Gastroesophageal sphincter (tissue), 4 donors: ENCODE results near the gene IL22RA1. TPM values are rescaled to one million over a fixed set of nuclear protein-coding genes. Genes with fewer than 3 reads are reported as not detected.
A peak's percentile ranks its signal among the peaks of the same experiment; 100 is the strongest.

Experiments used
- ATAC-seq: fragments of 150-250 bp; one replicate; pipeline ENCODE4 v1.9.1; 2016; ENCODE audit warnings: mild to moderate bottlenecking, moderate library complexity
- H3K27ac ChIP-seq, 4 donors: fragments of 200-600 bp; sonication (generic) in 3 of 4; 1 replicate in 3 of 4; 2 replicates in 1 of 4; pipeline ENCODE4 v1.5.1; 2016 to 2019
- H3K27me3 ChIP-seq: fragments of 200-600 bp; sonication (generic); one replicate; pipeline ENCODE4 v1.5.1; 2019
- H3K36me3 ChIP-seq, 2 donors: fragments of 200-600 bp; sonication (generic); one replicate each; pipeline ENCODE4 v1.5.1; 2019; ENCODE audit warnings: control low read depth in 1 of 2
- H3K4me1 ChIP-seq, 3 donors: fragments of 200-600 bp; sonication (generic); 1 replicate in 2 of 3; 2 replicates in 1 of 3; pipeline ENCODE4 v1.5.1; 2016 to 2019; ENCODE audit warnings: control low read depth in 2 of 3
- H3K4me3 ChIP-seq, 2 donors: fragments of 200-600 bp; sonication (generic); one replicate each; pipeline ENCODE4 v1.5.1; 2019; ENCODE audit warnings: mild to moderate bottlenecking in 1 of 2, moderate library complexity in 1 of 2
- H3K9me3 ChIP-seq, 3 donors: fragments of 200-600 bp; sonication (generic); one replicate each; pipeline ENCODE4 v1.5.1; 2017 to 2019; ENCODE audit warnings: control low read depth in 2 of 3
- EP300 ChIP-seq: sonication (generic); formaldehyde crosslinking; IDR thresholded peaks from one replicate; pipeline ENCODE4 v1.6.1; 2017; ENCODE audit warnings: antibody characterized with exemption, mild to moderate bottlenecking
- POLR2A ChIP-seq, 2 donors: fragments of 450-650 bp; IDR thresholded peaks; one replicate each; pipeline ENCODE4 v1.6.1; 2017; ENCODE audit warnings: antibody characterized with exemption in 2 of 2, mild to moderate bottlenecking in 2 of 2, moderate library complexity in 1 of 2
- POLR2AphosphoS5 ChIP-seq: sonication (generic); formaldehyde crosslinking; IDR thresholded peaks from one replicate; pipeline ENCODE4 v1.6.1; 2017; ENCODE audit warnings: antibody characterized with exemption
- WGBS, 2 donors: methylation state at CpG; one replicate each; pipeline ENCODE4 v1.1.5; 2018; ENCODE audit warnings: low coverage in 1 of 2; 5-methylcytosine and 5-hydroxymethylcytosine counted together
- total RNA-seq, 4 donors: library from RNA; depleted of rRNA; stranded (reverse); fragments of >200 nt; gene quantifications; one replicate each; pipeline ENCODE4 v1.1.0, GENCODE V29; 2016
- TF ChIP-seq, protein P1 (sequence below), 4 experiments: fragments of 200-600 bp in 2 of 4; fragments of 450-650 bp in 2 of 4; sonication (generic) in 1 of 4; IDR thresholded peaks; one replicate each; pipeline ENCODE4 v1.5.1; 2017 to 2019; ENCODE audit warnings: antibody characterized with exemption in 4 of 4, mild to moderate bottlenecking in 2 of 4, moderate library complexity in 2 of 4

Gene IL22RA1, protein sequence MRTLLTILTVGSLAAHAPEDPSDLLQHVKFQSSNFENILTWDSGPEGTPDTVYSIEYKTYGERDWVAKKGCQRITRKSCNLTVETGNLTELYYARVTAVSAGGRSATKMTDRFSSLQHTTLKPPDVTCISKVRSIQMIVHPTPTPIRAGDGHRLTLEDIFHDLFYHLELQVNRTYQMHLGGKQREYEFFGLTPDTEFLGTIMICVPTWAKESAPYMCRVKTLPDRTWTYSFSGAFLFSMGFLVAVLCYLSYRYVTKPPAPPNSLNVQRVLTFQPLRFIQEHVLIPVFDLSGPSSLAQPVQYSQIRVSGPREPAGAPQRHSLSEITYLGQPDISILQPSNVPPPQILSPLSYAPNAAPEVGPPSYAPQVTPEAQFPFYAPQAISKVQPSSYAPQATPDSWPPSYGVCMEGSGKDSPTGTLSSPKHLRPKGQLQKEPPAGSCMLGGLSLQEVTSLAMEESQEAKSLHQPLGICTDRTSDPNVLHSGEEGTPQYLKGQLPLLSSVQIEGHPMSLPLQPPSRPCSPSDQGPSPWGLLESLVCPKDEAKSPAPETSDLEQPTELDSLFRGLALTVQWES
- under 1 TPM in 2 of 4 donors, not detected in 2; 0.57 to 0.58 TPM for total RNA-seq

DNA sequence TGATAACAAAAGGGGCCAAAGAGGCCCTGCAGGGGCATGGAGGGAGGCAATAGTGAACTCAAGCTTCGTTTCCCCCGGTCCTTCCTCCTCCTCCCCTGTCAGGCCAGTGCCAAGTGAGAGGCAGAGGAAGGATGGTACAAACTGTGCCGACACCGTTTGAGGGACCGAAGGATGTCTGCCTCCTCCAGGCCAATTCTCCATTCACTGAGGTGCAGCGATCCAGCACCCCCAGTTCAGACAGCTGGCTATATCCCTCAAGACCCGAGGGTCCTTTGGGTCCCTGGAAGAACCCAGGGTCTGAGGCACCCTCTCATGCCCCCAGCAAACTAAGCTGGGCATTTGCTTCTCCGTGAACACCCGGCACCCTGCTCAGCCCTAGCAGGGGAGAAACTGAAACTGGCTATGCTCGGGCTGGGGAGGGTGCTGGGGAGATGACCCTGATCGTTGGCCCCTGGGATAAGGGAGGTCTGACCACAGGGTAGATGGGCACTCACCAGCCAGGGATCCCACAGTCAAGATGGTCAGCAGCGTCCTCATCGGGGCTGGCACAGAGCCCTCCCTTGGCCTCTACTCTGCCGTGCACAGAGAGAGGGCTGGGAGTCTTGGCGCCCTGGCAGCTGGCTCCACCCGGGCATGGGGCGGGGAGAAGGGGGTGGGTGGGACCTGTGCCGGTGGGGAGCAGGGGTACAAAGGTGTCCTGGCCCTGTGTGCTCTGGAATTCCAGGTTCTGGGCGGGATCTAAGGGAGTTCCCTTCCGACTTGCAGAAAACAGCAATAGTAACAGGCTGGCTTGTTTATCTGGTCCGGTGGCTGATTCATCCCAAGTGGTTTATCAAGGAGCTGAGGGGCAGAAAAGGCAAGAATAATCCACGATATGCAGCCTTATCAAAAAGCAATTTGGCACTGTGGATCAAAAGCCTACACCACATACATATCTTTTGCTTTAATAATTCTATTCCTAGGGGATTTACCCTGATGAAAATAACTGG is at the start of gene IL22RA1:
TSS of gene IL22RA1 (minus strand) at position 595 of the 989 bp plus-strand sequence. CDS start at position 537, 58 bp downstream.
- H3K36me3 ChIP-seq, result no peaks in the 10 kb centered on the region
- peak within 1 kb of the TSS in 1 of 2 donors; percentile 44 for H3K4me3 ChIP-seq
- peaks cover 26% of the 10 kb centered on the region for H3K27me3 ChIP-seq
- no peaks in the 10 kb centered on the region for H3K9me3 ChIP-seq
- peak within 1 kb of the TSS in 1 of 4 donors; percentile 43 for H3K27ac ChIP-seq
- WGBS, 2 donors, result 19 to 60% methylated on average over 3 to 4 of the region's 22 CpGs
- peaks cover 0 to 8% (median 0%) of the 10 kb centered on the region in 3 donors for H3K4me1 ChIP-seq
- TF ChIP-seq POLR2AphosphoS5 (no peak), EP300 (no peak), POLR2A (IDR thresholded peaks at IDR 0.05) (no peak)
- TF ChIP-seq, protein P1, sequence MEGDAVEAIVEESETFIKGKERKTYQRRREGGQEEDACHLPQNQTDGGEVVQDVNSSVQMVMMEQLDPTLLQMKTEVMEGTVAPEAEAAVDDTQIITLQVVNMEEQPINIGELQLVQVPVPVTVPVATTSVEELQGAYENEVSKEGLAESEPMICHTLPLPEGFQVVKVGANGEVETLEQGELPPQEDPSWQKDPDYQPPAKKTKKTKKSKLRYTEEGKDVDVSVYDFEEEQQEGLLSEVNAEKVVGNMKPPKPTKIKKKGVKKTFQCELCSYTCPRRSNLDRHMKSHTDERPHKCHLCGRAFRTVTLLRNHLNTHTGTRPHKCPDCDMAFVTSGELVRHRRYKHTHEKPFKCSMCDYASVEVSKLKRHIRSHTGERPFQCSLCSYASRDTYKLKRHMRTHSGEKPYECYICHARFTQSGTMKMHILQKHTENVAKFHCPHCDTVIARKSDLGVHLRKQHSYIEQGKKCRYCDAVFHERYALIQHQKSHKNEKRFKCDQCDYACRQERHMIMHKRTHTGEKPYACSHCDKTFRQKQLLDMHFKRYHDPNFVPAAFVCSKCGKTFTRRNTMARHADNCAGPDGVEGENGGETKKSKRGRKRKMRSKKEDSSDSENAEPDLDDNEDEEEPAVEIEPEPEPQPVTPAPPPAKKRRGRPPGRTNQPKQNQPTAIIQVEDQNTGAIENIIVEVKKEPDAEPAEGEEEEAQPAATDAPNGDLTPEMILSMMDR (IDR thresholded peaks at IDR 0.05), result no peak
- no peak for ATAC-seq

DNA sequence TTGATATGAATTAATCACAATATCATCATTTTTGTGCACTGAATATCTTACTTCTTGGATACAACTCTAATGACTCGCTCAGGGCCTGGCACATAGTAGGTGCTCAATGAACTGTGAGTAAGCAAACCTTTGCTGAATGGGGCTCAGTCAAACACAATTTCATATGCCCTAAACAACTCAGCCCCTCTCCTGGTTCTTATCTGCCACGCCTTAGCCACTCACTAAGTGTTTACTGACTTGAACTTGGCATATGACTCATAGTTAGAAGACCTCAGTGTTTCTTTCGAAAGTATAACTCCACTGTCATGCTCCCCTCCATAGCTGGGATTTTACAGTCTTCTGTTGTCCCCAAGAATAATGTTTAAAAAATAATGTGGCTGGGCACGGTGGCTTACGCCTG is 48.9 kb upstream of the IL22RA1 start:
- no peaks in the 10 kb centered on the region for H3K9me3 ChIP-seq
- H3K27me3 ChIP-seq, result peaks cover 59% of the 10 kb centered on the region
- no peak overlapping the region for H3K27ac ChIP-seq
- no peaks in the 10 kb centered on the region for H3K36me3 ChIP-seq
- H3K4me3 ChIP-seq, result no peak overlapping the region
- WGBS, 2 donors, result 74 to 91% methylated on average over 3 to 5 of the region's 5 CpGs
- TF ChIP-seq, protein P1 (IDR thresholded peaks at IDR 0.05), result no peak
- no peak for TF ChIP-seq EP300
- no peak for TF ChIP-seq POLR2AphosphoS5
- TF ChIP-seq POLR2A (IDR thresholded peaks at IDR 0.05), result no peak
- H3K4me1 ChIP-seq, result peaks cover 0 to 12% (median 5%) of the 10 kb centered on the region in 3 donors
- ATAC-seq, result no peak

DNA sequence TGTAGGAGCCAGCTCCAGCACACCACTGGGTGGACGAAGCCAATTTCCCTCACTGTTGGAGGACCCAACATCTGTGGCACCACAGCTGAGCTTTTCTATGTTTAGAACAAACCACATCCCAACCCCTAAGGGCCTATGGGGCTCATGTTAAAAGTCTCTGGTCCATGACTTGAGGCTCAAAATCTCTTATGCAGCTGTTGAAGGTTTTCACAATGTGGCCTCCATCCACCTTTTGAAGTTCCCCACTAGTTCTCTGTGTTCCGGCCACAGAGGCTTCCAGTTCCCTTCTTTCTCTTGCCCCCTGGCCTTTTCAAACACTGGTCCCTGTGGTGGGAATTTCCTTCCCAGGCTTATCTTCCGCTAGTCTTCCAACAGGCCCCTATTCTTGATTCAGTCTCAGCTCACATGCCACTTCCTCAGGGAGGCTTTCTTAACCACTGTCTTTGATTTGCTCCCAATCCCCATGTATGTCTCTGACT is 48.1 kb upstream of the IL22RA1 start:
- 83 to 87% methylated on average over 2 to 3 of the region's 3 CpGs for WGBS, 2 donors
- H3K4me1 ChIP-seq, result peaks cover 0 to 16% (median 5%) of the 10 kb centered on the region in 3 donors
- H3K27me3 ChIP-seq, result peaks cover 59% of the 10 kb centered on the region
- no peak overlapping the region for H3K27ac ChIP-seq
- ATAC-seq, result no peak
- no peak overlapping the region for H3K4me3 ChIP-seq
- TF ChIP-seq POLR2A (IDR thresholded peaks at IDR 0.05) (no peak), POLR2AphosphoS5 (no peak), EP300 (no peak)
- TF ChIP-seq, protein P1 (IDR thresholded peaks at IDR 0.05), result no peak
- H3K36me3 ChIP-seq, result no peaks in the 10 kb centered on the region
- no peaks in the 10 kb centered on the region for H3K9me3 ChIP-seq

DNA sequence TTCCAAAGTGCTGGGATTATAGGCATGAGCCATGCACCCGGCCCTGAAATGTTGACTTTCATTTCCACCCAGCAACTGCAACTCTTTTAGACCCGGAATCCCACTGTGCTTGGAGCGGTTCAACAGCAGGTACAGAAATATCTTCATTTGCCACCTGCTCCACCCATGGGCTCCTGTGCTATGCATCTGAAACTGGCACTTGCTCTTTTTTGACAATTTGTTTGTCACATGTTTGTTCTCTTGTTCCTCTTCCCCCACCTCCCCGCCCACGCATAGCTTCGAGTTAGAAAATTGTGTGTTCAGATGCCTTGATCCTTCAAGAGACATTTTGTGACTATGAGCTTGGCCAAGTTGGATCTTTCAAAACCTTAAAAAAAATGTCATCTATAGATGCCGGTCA is 46.6 kb upstream of the IL22RA1 start:
- Histone ChIP-seq H3K4me3 (no peak overlapping the region), H3K9me3 (no peaks in the 10 kb centered on the region), H3K27me3 (peaks cover 52% of the 10 kb centered on the region), H3K36me3 (no peaks in the 10 kb centered on the region), H3K4me1 (peaks cover 0 to 16% (median 5%) of the 10 kb centered on the region in 3 donors), H3K27ac (no peak overlapping the region)
- TF ChIP-seq, protein P1 (IDR thresholded peaks at IDR 0.05), result no peak
- TF ChIP-seq POLR2A (IDR thresholded peaks at IDR 0.05) (no peak), POLR2AphosphoS5 (no peak), EP300 (no peak)
- WGBS, 2 donors, result 80 to 94% methylated on average over 4 to 6 of the region's 7 CpGs
- ATAC-seq, result no peak
